RWPE2 (cell line): ENCODE data around the gene KCNAB1.

ENCODE experiments used
- ATAC-seq: fragments of 200-7000 bp; cut with Tn5 transposase; 3 replicates; pipeline ENCODE4 v1.9.1; 2021; ENCODE audit warnings: low read depth
- DNase-seq: peaks from one replicate; pipeline ENCODE4 v3.0.0-alpha.2; 2020; ENCODE audit warnings: low spot score
- H3K27ac ChIP-seq: fragments of 450-650 bp; 2 replicates; pipeline ENCODE4 v1.5.1; 2017; ENCODE audit warnings: mild to moderate bottlenecking; ENCODE audit not compliant: poor library complexity, severe bottlenecking
- H3K27me3 ChIP-seq: fragments of 250-450 bp; sonication (Bioruptor Pico); 2 replicates; pipeline ENCODE4 v1.5.1; 2021; ENCODE audit warnings: mild to moderate bottlenecking, moderate library complexity; ENCODE audit not compliant: insufficient read depth, poor library complexity, severe bottlenecking
- H3K36me3 ChIP-seq: fragments of 250-450 bp; sonication (Bioruptor Pico); 2 replicates; pipeline ENCODE4 v1.5.1; 2020; ENCODE audit warnings: low read depth, mild to moderate bottlenecking, moderate library complexity
- H3K4me1 ChIP-seq: fragments of 250-450 bp; sonication (Bioruptor Pico); 2 replicates; pipeline ENCODE4 v1.5.1; 2021; ENCODE audit warnings: mild to moderate bottlenecking, moderate library complexity; ENCODE audit not compliant: insufficient read depth, poor library complexity, severe bottlenecking
- H3K4me3 ChIP-seq: fragments of 250-450 bp; sonication (Bioruptor Pico); 2 replicates; pipeline ENCODE4 v1.5.1; 2021; ENCODE audit warnings: mild to moderate bottlenecking, moderate library complexity; ENCODE audit not compliant: severe bottlenecking
- H3K9me3 ChIP-seq: fragments of 250-450 bp; sonication (Bioruptor Pico); 2 replicates; pipeline ENCODE4 v1.5.1; 2021; ENCODE audit warnings: mild to moderate bottlenecking, moderate library complexity; ENCODE audit not compliant: severe bottlenecking
- CTCF ChIP-seq: fragments of 450-650 bp; IDR thresholded peaks from one replicate; pipeline ENCODE4 v1.5.1; 2017; ENCODE audit warnings: mild to moderate bottlenecking, moderate library complexity; ENCODE audit not compliant: poor library complexity, severe bottlenecking

Gene KCNAB1

GRCh38 chr3:156535162-156535627, 414.8 kb downstream of the KCNAB1 start:
- Histone ChIP-seq H3K4me3 (no peak overlapping the region), H3K4me1 (peaks cover 3% of the 10 kb centered on the region), H3K27ac (peak overlapping the region; percentile 30), H3K27me3 (no peaks in the 10 kb centered on the region), H3K9me3 (no peaks in the 10 kb centered on the region), H3K36me3 (peaks cover 29% of the 10 kb centered on the region)
- ATAC-seq (peak; percentile 88), DNase-seq (peak; percentile 82)
- peak; percentile 42 for TF ChIP-seq CTCF

DNA sequence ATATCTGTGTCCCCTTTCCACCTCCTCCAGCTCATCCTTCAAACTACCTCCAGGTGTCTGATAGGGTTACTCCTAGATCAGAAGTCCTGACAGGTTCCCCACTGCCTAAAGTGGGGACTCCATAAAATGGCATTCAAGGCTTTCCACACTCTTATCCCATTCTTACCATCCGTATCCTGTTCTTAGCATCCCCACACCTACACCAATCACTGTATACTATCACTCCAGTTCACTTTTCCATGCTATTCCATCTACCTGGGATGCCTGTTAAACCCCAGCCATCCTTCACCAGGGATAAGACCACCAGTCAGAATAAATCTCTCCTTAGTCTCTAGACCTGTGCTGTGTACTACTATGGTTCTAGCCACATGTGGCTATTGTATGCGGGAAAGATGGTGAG, 415.4 kb downstream of the KCNAB1 start:
- peaks cover 3% of the 10 kb centered on the region for H3K4me1 ChIP-seq
- TF ChIP-seq CTCF: no peak
- H3K9me3 ChIP-seq: no peaks in the 10 kb centered on the region
- ATAC-seq (peak; percentile 1; the same call in 1 of the 3 replicates), DNase-seq (no peak)
- no peaks in the 10 kb centered on the region for H3K27me3 ChIP-seq
- no peak overlapping the region for H3K4me3 ChIP-seq
- H3K36me3 ChIP-seq: peaks cover 35% of the 10 kb centered on the region
- no peak overlapping the region for H3K27ac ChIP-seq

DNA sequence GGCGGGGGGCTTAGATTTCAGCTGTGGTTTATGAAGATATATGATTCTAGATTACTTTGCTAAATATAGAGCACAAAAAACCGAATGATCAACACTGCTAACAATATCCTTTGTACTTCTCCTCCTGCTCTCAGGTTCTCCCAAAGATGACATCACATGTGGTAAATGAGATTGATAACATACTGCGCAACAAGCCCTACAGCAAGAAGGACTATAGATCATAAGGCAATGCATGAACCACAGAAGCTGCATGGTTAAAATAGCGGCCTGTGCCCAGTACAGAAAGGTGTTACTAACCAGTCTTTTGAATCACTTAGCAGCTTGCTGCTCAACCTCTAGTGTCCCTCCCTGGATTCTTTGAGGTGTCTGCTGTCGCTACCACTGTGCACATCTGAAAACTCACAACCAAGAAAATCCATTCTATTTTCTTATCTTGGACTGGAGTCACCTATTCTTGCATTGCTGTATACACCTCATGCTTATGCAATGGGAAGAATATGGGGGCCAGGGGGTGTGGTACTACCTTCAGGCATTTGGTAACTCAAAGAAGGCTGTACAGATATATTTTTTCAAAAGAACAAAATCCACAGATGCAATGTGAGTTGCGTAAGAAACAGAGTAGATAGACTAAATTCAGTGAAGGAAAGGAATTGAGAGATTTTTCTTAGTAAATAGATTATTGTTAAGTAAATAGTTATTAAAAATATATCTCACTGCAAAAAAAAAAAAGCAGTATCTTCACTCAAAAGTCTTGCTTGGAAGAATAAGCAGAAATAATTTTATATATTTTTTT, 416.3 kb downstream of the KCNAB1 start:
- no peak for TF ChIP-seq CTCF
- ATAC-seq (no peak; the same call in 2 of the 3 replicates), DNase-seq (no peak)
- Histone ChIP-seq H3K36me3 (peaks cover 44% of the 10 kb centered on the region), H3K27ac (no peak overlapping the region), H3K4me1 (peaks cover 3% of the 10 kb centered on the region), H3K4me3 (no peak overlapping the region), H3K9me3 (no peaks in the 10 kb centered on the region), H3K27me3 (no peaks in the 10 kb centered on the region)

DNA sequence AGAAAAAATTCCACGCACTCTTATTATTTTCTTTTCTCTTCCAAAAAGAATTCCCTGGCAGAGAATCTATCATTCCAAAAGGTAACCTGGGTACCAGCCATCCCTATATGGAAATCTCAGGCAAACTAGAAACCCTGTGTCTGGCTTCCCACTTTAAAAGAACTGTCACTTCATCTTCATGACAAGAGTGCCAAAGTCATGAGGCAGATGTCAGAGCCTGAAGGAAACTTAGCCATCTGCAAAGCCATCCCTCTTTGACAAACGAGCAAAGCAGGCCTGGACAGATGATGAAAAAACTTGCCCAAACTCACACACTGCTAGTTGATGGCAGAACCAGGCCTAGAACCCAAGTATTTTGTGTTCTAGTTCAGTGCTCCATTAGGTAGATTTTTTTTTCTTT, 418.7 kb downstream of the KCNAB1 start:
- DNase-seq (no peak), ATAC-seq (no peak)
- Histone ChIP-seq H3K27ac (no peak overlapping the region), H3K36me3 (peaks cover 67% of the 10 kb centered on the region), H3K4me1 (peaks cover 3% of the 10 kb centered on the region), H3K27me3 (no peaks in the 10 kb centered on the region), H3K4me3 (no peak overlapping the region), H3K9me3 (no peaks in the 10 kb centered on the region)
- no peak for TF ChIP-seq CTCF

- Histone ChIP-seq H3K4me3 (no peak overlapping the region), H3K36me3 (peaks cover 75% of the 10 kb centered on the region), H3K27me3 (no peaks in the 10 kb centered on the region), H3K27ac (no peak overlapping the region), H3K4me1 (peaks cover 3% of the 10 kb centered on the region), H3K9me3 (no peaks in the 10 kb centered on the region)
- ATAC-seq: no peak
- no peak for DNase-seq
- no peak for TF ChIP-seq CTCF
These were observed 419.4 kb downstream of the KCNAB1 start for GRCh38 chr3:156539802-156540201.
